Fibroblast of lung (primary cell): ENCODE data around the gene WASF3.

Source experiments
- CTCF ChIP-seq, 2 donors: IDR thresholded peaks in 1 of 2; conservative IDR thresholded peaks in 1 of 2; 1 replicate in 1 of 2; 2 replicates in 1 of 2; pipeline ENCODE4 v1.5.1; 2011 to 2012; ENCODE audit warnings: low read length in 2 of 2, control low read depth in 1 of 2, inconsistent platforms in 1 of 2, low read depth in 1 of 2, mild to moderate bottlenecking in 1 of 2
- EZH2 ChIP-seq: IDR thresholded peaks from 2 replicates; pipeline ENCODE4 v1.5.1; 2012; ENCODE audit warnings: low read length, control low read depth, mild to moderate bottlenecking; ENCODE audit errors: missing control alignments

- TF ChIP-seq CTCF (conservative IDR thresholded peaks at IDR 0.05 in 1 of 2, IDR thresholded peaks at IDR 0.05 in 1 of 2; ENCODE audit: low read depth in 1 of 2, low read length in 2 of 2): no peak
- no peak for TF ChIP-seq EZH2
These were observed 170.2 kb downstream of the WASF3 start for GRCh38 chr13:26727633-26728032.
